GM23338 (cell line): ENCODE results near the gene WDR70. TPM values are rescaled to one million over a fixed set of nuclear protein-coding genes. Genes with fewer than 3 reads are reported as not detected.

Experiments used
- ATAC-seq: fragments of 200-7000 bp; cut with Tn5 transposase; 3 replicates; pipeline ENCODE4 v1.9.1; 2020
- DNase-seq: peaks from one replicate; pipeline ENCODE4 v3.0.0-alpha.2; 2015; ENCODE audit warnings: low spot score
- H2AFZ ChIP-seq: fragments of 200-600 bp; sonication (generic); 2 replicates; pipeline ENCODE4 v1.8.0; 2016; ENCODE audit warnings: antibody characterized with exemption, mild to moderate bottlenecking, moderate library complexity
- H3F3A ChIP-seq: fragments of 200-600 bp; sonication (generic); replicated peaks from 2 replicates; pipeline ENCODE4 v1.8.0; 2017; ENCODE audit warnings: antibody characterized with exemption, mixed run types, low read depth
- H3K27ac ChIP-seq: fragments of 200-600 bp; sonication (generic); 2 replicates; pipeline ENCODE4 v1.6.1; 2016; ENCODE audit warnings: low read depth
- H3K27me3 ChIP-seq: fragments of 200-600 bp; sonication (generic); 2 replicates; pipeline ENCODE4 v1.8.0; 2016; ENCODE audit warnings: mild to moderate bottlenecking, mixed run types, moderate library complexity; ENCODE audit not compliant: insufficient read depth
- H3K36me3 ChIP-seq: fragments of 200-600 bp; sonication (generic); 2 replicates; pipeline ENCODE4 v1.8.0; 2016; ENCODE audit warnings: mild to moderate bottlenecking; ENCODE audit not compliant: insufficient read depth
- H3K4me1 ChIP-seq: fragments of 200-600 bp; sonication (generic); 2 replicates; pipeline ENCODE4 v1.8.0; 2016; ENCODE audit warnings: mild to moderate bottlenecking, moderate library complexity; ENCODE audit not compliant: insufficient read depth
- H3K4me2 ChIP-seq: fragments of 200-600 bp; sonication (generic); 2 replicates; pipeline ENCODE4 v1.7.1; 2017; ENCODE audit warnings: mixed run types
- H3K4me3 ChIP-seq: fragments of 200-600 bp; sonication (generic); 2 replicates; pipeline ENCODE4 v1.6.1; 2016; ENCODE audit warnings: mixed run types
- H3K79me2 ChIP-seq: fragments of 200-600 bp; sonication (generic); replicated peaks from 2 replicates; pipeline ENCODE4 v1.8.0; 2017; ENCODE audit warnings: mild to moderate bottlenecking; ENCODE audit not compliant: insufficient read depth
- H3K9me2 ChIP-seq: fragments of 200-600 bp; sonication (generic); 2 replicates; pipeline ENCODE4 v1.8.0; 2017; ENCODE audit not compliant: insufficient read depth
- H4K20me1 ChIP-seq: fragments of 200-600 bp; sonication (generic); replicated peaks from 2 replicates; pipeline ENCODE4 v1.8.0; 2017; ENCODE audit warnings: mild to moderate bottlenecking; ENCODE audit not compliant: insufficient read depth
- H3K27ac Mint-ChIP-seq: 2 replicates; pipeline ENCODE4 v1.8.0; 2020; ENCODE audit warnings: inconsistent platforms, mild to moderate bottlenecking, moderate library complexity, mixed read lengths
- H3K27me3 Mint-ChIP-seq: 3 replicates; pipeline ENCODE4 v1.8.0; 2022; ENCODE audit warnings: low read depth, mild to moderate bottlenecking, moderate library complexity, mixed read lengths, inconsistent platforms; ENCODE audit not compliant: insufficient read depth, poor library complexity
- H3K36me3 Mint-ChIP-seq: 3 replicates; pipeline ENCODE4 v1.8.0; 2021; ENCODE audit warnings: low read depth, mild to moderate bottlenecking, inconsistent platforms, moderate library complexity, mixed read lengths
- H3K4me1 Mint-ChIP-seq: 3 replicates; pipeline ENCODE4 v1.8.0; 2020; ENCODE audit warnings: mild to moderate bottlenecking, inconsistent platforms, mixed read lengths
- H3K4me3 Mint-ChIP-seq: 3 replicates; pipeline ENCODE4 v1.8.0; 2021; ENCODE audit warnings: moderate library complexity, mild to moderate bottlenecking, inconsistent platforms, mixed read lengths
- H3K9me3 Mint-ChIP-seq: 3 replicates; pipeline ENCODE4 v1.8.0; 2020; ENCODE audit warnings: moderate library complexity, mild to moderate bottlenecking, inconsistent platforms, mixed read lengths
- CREB1 ChIP-seq: fragments of 250-450 bp; sonication (Bioruptor Pico); IDR thresholded peaks from 2 replicates; pipeline ENCODE4 v1.5.0; 2020; ENCODE audit warnings: low read depth, mild to moderate bottlenecking, moderate library complexity
- ETS1 ChIP-seq: IDR thresholded peaks from 2 replicates; pipeline ENCODE4 v1.6.1; 2016; ENCODE audit warnings: antibody characterized with exemption
- EZH2 ChIP-seq: fragments of 200-600 bp; sonication (generic); IDR thresholded peaks from one replicate; pipeline ENCODE4 v1.8.0; 2017; ENCODE audit warnings: antibody characterized with exemption, mild to moderate bottlenecking, low read depth; ENCODE audit not compliant: unreplicated experiment
- EZH2phosphoT487 ChIP-seq: fragments of 200-600 bp; sonication (generic); IDR thresholded peaks from one replicate; pipeline ENCODE4 v1.8.1; 2018; ENCODE audit warnings: antibody characterized with exemption; ENCODE audit not compliant: unreplicated experiment
- JUNB ChIP-seq: IDR thresholded peaks from one replicate; pipeline ENCODE4 v1.6.1; 2016; ENCODE audit warnings: antibody characterized with exemption; ENCODE audit not compliant: unreplicated experiment
- NANOG ChIP-seq: IDR thresholded peaks from 2 replicates; pipeline ENCODE4 v1.6.1; 2016; ENCODE audit warnings: antibody characterized with exemption, borderline replicate concordance
- POLR2AphosphoS5 ChIP-seq: IDR thresholded peaks from 2 replicates; pipeline ENCODE4 v1.6.1; 2016; ENCODE audit warnings: antibody characterized with exemption, low read depth
- REST ChIP-seq: IDR thresholded peaks from one replicate; pipeline ENCODE4 v1.6.1; 2018; ENCODE audit warnings: antibody characterized with exemption; ENCODE audit not compliant: unreplicated experiment
- STAT1 ChIP-seq: IDR thresholded peaks from one replicate; pipeline ENCODE4 v1.6.1; 2016; ENCODE audit warnings: antibody characterized with exemption; ENCODE audit not compliant: unreplicated experiment
- ZNF114 ChIP-seq: fragments of 250-450 bp; sonication (Bioruptor Pico); IDR thresholded peaks from 2 replicates; pipeline ENCODE4 v1.5.0; 2020; ENCODE audit warnings: mild to moderate bottlenecking, moderate library complexity
- ZNF331 ChIP-seq: fragments of 250-450 bp; sonication (Bioruptor Pico); IDR thresholded peaks from 2 replicates; pipeline ENCODE4 v1.5.0; 2020; ENCODE audit warnings: low read depth, mild to moderate bottlenecking, moderate library complexity
- polyA plus RNA-seq: library from polyadenylated mRNA; unstranded; fragments of >200 nt; fragmentation: Nextera tagmentation; extraction: Ambion mirVana; gene quantifications from 2 replicates; pipeline ENCODE4 v1.2.1, GENCODE V29; 2016
- total RNA-seq: library from RNA; depleted of rRNA; stranded (reverse); fragments of >200 nt; shearing (Covaris generic); gene quantifications from 2 replicates; pipeline ENCODE4 v1.2.3, GENCODE V29; 2014
- TF ChIP-seq, protein P1 (sequence below), 2 experiments: fragments of 200-600 bp in 1 of 2; sonication (generic) in 1 of 2; conservative IDR thresholded peaks; 2 replicates each; pipeline versions ENCODE4 v1.5.1 to v1.6.1; 2016 to 2017; ENCODE audit warnings: antibody characterized with exemption in 2 of 2, low read depth in 2 of 2, mild to moderate bottlenecking in 2 of 2, moderate library complexity in 1 of 2

WDR70 gene
- total and polyA plus RNA-seq, 2 experiments from 2014 or later = 34.9 to 86.7 TPM

DNA sequence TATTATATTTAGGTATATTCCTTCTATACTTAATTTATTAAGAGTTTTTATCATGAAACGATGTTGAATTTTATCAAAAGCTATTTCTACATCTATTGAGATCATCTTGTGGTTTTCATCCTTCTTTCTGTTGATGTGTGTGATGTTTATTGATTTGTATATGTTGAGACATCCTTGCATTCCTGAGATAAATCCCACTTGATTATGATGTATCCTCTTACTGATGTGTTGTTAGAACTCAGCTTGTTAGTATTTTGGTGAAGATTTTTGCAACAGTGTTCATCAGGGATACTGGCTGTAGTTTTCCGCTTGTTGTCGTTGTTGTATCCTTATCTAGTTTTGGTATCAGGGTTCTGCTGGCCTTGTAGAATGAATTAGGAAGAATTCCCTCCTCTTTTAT, 247.1 kb downstream of the WDR70 start (continued):
- TF ChIP-seq REST = no peak
- TF ChIP-seq ETS1 = no peak
- no peak for TF ChIP-seq JUNB

DNA sequence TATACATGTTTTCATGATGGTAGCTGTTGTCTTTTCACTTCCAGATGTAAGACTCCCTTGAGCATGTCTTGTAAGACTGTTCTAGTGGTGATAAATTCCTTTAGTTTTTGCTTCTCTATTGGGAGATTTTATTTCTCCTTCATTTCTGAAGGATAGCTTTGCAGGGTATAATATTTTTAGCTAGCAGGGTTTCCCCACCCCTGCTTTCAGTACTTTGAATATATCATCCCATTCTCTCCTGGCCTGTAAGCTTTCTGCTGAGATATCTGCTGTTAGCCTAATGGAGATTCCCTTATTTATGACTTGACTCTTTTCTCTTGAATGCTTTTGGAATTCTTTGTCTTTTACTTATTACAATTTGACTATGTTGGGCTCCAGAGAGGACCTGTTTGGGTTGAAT, 249.8 kb downstream of the WDR70 start:
- no peak for ATAC-seq
- TF ChIP-seq ETS1 (no peak), STAT1 (no peak), ZNF331 (CRISPR knock-in tag) (no peak), POLR2AphosphoS5 (no peak), EZH2phosphoT487 (no peak), NANOG (no peak), EZH2 (no peak), REST (no peak), ZNF114 (CRISPR knock-in tag) (no peak), JUNB (no peak), CREB1 (CRISPR knock-in tag) (no peak)
- TF ChIP-seq, protein P1, sequence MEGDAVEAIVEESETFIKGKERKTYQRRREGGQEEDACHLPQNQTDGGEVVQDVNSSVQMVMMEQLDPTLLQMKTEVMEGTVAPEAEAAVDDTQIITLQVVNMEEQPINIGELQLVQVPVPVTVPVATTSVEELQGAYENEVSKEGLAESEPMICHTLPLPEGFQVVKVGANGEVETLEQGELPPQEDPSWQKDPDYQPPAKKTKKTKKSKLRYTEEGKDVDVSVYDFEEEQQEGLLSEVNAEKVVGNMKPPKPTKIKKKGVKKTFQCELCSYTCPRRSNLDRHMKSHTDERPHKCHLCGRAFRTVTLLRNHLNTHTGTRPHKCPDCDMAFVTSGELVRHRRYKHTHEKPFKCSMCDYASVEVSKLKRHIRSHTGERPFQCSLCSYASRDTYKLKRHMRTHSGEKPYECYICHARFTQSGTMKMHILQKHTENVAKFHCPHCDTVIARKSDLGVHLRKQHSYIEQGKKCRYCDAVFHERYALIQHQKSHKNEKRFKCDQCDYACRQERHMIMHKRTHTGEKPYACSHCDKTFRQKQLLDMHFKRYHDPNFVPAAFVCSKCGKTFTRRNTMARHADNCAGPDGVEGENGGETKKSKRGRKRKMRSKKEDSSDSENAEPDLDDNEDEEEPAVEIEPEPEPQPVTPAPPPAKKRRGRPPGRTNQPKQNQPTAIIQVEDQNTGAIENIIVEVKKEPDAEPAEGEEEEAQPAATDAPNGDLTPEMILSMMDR (conservative IDR thresholded peaks at IDR 0.05; ENCODE audit: low read depth in 2 of 2) = no peak
- H3K27me3 Mint-ChIP-seq = no peaks in the 10 kb centered on the region

More for the DNA sequence above, 249.8 kb downstream of the WDR70 start:
- Histone ChIP-seq H2AFZ (no peak overlapping the region), H3K4me1 (no peaks in the 10 kb centered on the region), H3K27me3 (no peaks in the 10 kb centered on the region), H3K79me2 (no peaks in the 10 kb centered on the region), H3F3A (no peaks in the 10 kb centered on the region), H3K9me2 (no peaks in the 10 kb centered on the region), H3K36me3 (no peaks in the 10 kb centered on the region), H3K4me2 (no peak overlapping the region), H3K4me3 (no peak overlapping the region), H4K20me1 (no peaks in the 10 kb centered on the region), H3K27ac (no peak overlapping the region)
- Mint-ChIP-seq H3K27ac (no peak overlapping the region), H3K36me3 (peaks cover 3% of the 10 kb centered on the region; the same call in 1 of the 3 replicates), H3K4me1 (no peaks in the 10 kb centered on the region), H3K9me3 (peaks cover 6% of the 10 kb centered on the region; the same call in 2 of the 3 replicates), H3K4me3 (no peak overlapping the region)
- DNase-seq = no peak
